AG09319 (cell line): ENCODE measurements around the gene SULT2B1.
"Not testable (repeated sequence)": the region's sequence is repeated elsewhere in the genome, so short reads cannot be mapped to it uniquely, and the experiment has no call there.

Experiments
- DNase-seq: peaks from one replicate; pipeline ENCODE4 v3.0.0-alpha.2; 2010; ENCODE audit warnings: low read depth; ENCODE audit errors: extremely low read depth
- TF ChIP-seq, protein P1 (sequence below): IDR thresholded peaks from 2 replicates; pipeline ENCODE4 v1.5.1; 2011; ENCODE audit warnings: low read depth, mild to moderate bottlenecking, inconsistent platforms, low read length, moderate library complexity

The SULT2B1 gene

DNA sequence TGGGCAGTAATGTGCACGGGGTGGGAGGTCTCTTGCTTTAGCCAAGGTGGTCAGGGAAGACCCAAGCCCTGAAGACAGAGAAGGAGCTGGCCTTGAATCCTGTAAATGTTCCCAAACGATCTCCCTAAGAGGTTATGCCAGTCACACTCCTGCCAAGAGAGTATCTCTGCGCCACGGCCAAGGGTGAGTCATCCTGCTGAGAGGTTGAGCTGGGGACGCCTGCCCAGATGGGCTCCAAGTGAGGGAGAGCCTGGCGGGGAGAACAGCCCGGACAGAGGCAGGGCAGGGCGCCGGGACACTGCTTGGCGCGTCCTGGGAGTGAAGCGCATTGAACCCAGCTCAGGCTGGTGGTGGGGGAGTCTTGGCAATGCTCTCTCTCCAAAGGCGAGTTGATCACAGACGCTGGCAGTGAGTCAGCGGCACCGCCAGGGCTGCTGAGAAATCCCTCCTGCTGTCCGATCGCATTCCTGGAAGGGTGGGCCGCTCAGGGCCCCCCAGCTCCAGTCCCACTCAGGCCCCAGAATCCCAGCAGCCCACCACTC is 16.4 kb downstream of the SULT2B1 start:
- DNase-seq, result peak; percentile 75
- TF ChIP-seq, protein P1, sequence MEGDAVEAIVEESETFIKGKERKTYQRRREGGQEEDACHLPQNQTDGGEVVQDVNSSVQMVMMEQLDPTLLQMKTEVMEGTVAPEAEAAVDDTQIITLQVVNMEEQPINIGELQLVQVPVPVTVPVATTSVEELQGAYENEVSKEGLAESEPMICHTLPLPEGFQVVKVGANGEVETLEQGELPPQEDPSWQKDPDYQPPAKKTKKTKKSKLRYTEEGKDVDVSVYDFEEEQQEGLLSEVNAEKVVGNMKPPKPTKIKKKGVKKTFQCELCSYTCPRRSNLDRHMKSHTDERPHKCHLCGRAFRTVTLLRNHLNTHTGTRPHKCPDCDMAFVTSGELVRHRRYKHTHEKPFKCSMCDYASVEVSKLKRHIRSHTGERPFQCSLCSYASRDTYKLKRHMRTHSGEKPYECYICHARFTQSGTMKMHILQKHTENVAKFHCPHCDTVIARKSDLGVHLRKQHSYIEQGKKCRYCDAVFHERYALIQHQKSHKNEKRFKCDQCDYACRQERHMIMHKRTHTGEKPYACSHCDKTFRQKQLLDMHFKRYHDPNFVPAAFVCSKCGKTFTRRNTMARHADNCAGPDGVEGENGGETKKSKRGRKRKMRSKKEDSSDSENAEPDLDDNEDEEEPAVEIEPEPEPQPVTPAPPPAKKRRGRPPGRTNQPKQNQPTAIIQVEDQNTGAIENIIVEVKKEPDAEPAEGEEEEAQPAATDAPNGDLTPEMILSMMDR, result no peak

DNA sequence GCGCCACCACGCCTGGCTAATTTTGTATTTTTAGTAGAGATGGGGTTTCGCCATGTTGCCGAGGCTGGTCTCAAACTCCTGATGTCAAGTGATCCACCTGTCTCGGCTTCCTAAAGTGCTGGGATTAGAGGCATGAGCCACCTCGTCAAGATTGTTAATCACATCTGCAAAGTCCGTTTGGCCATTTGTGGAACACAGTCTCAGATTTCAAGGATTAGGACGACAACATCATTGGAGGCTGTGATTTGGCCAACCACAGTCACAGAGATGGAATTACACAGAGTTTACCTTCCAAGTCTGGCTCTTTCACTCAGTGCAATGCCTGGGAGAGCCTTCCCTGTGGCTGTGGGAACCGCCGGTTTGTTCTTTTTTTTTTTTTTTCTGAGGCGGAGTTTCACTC is 17.8 kb downstream of the SULT2B1 start:
- TF ChIP-seq, protein P1, result no peak
- no peak for DNase-seq

DNA sequence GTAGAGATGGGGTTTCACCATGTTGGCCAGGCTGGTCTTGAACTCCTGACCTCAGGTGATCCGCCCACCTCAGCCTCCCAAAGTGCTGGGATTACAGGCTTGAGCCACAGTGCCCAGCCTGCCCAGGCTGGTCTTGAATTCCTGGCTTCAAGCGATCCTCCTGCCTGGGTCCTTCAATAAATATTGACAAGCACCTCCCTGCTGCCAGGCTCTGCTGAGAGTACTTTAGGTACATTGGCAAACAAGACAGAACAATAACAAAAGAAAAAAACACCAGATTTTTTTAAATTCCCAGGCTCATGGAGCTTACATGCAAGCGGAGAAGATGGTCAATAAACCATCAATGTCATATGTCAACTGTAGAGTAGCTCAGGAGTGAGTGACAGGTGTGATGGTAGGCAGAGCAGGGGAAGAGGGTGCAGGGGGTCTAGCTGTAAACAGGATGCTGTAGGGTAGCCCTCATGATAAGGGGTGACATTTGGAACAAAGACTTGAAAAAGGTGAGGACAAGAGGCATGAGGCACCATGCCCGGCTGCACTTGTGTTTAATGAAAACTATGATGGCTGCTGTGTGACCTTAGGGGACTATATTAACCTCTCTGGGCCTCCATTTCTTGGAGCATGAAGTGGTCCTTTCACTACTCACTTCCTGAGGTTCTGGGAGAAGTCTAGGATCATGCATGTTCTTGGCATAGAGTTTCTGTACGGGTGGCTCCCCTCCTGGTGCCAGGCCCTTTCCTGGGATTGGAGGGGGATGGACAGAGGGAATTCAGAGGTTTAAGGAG is 19.6 kb downstream of the SULT2B1 start:
- DNase-seq, result no peak
- TF ChIP-seq, protein P1, result no peak

DNA sequence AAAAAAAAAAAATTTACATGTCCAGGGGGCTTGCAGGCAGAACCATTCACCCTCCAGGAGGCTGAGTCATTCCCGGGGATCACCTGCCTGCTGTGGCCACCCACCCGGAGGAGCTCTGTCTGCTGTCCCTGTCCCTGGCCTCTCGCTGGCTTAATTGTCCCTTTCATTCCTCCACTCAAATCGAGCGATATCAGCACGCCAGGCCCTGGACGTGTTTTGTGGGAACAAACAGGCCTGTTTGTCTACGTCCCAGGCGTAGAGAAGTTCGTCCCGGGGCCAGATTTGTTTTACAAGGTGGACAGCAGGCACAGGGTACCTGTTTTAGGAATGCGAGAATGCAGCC is 21.2 kb downstream of the SULT2B1 start:
- no peak for DNase-seq
- TF ChIP-seq, protein P1, result no peak

DNA sequence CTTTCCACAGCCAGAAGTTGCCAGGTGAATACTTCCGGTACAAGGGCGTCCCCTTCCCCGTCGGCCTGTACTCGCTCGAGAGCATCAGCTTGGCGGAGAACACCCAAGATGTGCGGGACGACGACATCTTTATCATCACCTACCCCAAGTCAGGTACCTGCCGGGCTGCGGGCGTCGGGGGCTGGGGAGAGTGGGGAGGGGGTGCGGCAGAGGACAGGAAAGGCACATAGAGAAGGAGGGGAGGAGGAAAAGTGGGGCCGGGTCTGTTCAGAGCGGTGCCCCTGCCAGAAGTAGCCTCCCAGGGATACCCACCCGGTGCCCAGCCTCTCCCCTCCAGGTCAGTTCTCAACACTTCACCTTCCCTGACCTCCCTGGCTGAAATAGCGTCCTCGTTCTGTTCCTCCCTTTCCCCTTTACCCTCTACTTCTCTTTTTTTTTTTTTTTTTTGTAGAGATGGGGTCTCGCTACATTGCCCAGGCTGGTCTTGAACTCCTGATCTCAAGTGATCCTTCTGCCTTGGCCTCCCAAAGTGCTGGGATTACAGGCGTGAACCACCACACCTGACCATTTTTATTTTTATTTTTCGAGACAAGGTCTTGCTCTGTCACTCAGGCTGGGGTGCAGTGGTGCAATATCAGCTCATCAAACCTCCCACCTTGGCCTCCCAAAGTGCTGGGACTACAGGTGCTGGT is 24.1 kb downstream of the SULT2B1 start:
- TF ChIP-seq, protein P1, result no peak
- no peak for DNase-seq

DNA sequence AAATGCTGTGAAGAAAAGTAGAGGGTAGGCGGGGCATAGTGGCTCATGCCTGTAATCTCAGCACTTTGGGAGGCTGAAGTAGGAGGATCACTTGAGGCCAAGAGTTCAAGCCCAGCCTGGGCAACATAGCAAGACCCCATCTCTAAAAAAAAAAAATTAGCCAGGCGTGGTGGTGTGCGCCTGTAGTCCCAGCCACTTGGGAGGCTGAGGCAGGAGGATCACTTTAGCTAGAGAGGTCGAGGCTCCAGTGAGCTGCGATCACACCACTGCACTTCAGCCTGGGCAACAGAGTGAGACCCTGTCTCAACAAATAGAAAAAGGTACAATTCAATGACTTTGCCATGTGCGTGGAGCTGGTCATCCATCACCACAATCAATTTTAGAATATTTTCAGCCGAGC is 25.9 kb downstream of the SULT2B1 start:
- not testable (repeated sequence) for DNase-seq

DNA sequence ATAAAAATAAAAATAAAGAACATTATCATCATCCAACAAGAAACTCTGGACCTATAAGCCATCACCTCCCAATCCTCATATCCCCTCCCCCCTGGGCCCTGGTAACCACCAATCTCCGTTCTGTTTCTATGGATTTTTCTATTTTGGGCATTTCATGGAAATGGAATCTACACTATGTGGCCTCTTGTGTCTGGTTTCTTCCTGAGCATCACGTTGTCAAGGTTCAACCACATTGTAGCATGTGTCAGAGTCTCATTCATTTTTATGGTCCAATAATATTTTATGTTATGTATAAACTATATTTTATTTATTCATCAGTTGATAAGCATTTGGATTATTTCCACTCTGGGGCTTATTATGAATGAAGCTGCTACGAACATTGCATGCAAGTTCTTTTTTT is 26.9 kb downstream of the SULT2B1 start:
- TF ChIP-seq, protein P1, result no peak

More for the DNA sequence above, 26.9 kb downstream of the SULT2B1 start:
- no peak for DNase-seq
